Stimulated activated CD8-positive, alpha-beta memory T cell treated with anti-CD3 and anti-CD28 coated beads, Interleukin-7, amount 100 ng/mL, for 24 hours (primary cell): ENCODE measurements around the gene FBXO11.
"Not testable (repeated sequence)": the region's sequence is repeated elsewhere in the genome, so short reads cannot be mapped to it uniquely, and the experiment has no call there.

Experiments used
- DNase-seq: peaks from one replicate; pipeline ENCODE4 v3.0.0-alpha.2; 2020; ENCODE audit warnings: low read depth

The FBXO11 gene

DNA sequence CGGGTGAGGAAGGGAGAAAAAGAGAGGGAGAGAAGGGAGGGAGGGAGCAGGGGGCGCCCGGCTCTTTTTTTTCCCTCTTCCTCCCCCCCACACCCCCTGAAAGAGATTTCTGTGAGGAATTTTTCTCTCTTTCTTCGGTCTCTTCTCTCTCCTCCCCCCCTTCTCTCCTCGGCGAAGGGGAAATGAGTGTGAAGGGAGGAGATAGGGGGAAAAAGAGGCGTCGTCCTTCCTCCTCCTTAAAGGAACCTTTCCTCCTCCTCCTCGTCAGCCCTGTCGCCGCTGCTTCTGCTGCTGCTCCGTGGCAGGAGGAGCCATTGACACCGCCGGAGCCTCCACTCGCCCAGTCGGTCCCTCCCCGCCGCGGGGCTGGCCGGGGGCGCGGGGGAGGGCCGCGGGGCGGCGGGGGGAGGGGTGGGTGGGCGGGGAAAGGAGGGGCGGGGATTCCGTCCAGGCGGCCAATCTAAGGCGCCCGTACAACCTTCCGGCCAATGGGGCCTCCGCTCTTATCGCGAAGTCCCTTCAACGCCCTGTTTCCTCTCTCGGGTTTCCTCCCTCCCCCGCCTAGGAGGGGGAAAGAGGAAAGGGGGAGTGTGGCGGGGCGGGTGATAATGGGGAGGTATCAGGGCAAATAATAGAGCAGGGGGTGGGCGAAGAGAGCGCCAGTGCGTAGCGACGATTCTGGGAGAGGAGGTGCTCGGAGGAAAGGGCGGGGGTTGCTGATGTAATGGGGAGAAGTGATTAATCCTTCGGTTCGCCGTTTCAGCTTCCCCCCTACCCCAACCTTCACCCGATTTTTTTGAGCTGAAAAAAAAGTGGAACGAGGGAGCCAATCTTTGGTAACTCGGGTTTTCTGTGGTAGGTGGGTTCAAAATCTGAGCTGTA, at the start of gene FBXO11:
Gene FBXO11, minus strand, starts transcription at position 342 of the 882 bp plus-strand sequence. CDS start 778 bp downstream, outside the sequence.
- peak; percentile 86 for DNase-seq

DNA sequence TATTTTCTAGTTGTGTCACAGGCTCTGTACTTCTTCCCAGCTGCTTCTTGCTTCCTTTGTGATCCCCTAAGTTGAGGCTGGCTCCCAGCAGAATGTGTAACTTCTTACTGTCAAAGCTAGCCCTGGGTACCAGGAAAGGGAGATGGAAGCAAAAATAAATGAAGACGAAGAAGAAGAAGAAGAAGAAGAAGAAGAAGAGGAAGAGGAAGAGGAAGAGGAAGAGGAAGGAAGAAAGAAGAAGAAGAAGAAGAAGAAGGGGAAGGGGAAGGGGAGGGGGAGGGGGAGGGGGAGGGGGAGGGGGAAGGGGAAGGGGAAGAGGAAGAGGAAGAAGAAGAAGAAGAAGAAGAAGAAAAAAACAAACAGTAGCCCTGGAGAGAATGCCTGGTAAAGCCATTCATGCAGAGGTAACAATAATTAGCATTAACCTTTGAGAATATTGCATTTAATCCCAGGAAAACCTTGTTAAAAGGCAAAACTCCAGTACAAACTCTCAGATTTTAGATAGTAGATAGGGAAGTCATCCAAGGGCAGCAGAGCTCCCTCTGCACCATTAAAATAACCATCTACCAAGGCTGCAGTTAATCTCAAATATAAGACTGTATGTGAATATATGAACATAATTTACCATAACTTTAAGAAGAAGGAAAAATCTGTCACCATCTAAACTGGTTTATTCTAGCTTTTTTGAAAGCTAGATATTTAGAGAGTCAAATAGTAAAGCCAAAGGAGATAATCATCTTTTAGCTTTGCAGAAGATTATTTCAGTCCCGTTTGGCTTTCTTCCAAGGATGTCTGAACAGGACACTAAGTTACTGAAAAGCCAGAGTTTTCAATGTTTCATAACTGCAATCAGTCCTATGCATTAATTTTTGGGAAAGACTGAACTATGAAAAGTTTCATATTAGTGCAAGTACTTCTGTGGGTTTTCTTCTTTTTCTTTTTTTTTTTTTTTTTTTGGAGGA, 44.3 kb upstream of the FBXO11 start:
- no peak for DNase-seq

DNA sequence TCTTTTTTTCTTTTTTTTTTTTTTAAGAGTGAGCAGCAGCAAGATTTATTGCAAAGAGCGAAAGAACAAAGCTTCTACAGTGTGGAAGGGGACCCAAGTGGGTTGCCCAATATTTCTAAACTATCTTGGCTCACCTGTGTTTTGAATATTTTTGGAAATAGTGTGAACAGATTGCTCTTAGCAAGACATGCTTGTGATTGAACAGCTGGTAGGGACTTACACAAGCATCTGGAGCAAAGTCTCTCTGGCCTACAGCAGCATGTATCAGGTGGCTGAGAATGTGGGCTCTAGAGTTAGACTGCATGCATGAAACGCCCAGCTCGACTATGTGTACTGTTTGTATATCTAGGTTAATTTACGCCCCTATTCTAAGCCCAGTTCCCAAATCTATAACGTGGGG, 40.3 kb upstream of the FBXO11 start:
- DNase-seq = no peak

DNA sequence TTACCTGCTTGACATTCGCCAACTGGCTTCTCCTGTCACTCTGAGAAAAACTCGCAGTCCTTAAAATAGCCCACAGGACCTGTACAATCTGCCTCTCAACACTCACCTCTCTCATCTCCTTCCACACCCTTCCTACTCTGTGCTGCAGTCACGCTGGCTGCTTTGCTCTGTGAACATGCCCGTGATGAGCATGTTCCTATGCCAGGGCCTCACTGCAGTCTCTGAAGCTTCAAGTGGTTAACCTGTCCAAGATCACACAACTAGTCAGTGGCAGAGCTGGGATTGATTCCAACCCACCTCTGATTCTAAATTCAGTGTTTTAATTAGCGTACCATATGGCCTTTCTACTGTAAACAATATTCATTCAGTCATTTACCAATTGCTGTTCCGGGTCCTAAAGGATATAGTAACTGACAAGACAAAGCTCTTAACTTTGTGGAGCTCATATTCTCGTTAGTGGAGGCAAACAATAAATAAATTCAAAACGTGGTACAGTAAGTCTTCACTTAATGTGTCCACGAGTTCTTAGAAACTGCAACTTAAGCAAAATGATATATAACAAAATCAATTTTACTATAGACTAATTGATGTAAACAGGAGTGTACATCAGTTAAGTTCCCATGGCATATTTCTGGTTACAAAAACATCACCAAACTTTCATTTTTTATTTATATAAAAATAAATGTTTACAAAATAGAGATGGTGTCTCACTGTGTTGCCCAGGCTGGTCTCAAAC, 38.9 kb upstream of the FBXO11 start:
- DNase-seq = no peak

DNA sequence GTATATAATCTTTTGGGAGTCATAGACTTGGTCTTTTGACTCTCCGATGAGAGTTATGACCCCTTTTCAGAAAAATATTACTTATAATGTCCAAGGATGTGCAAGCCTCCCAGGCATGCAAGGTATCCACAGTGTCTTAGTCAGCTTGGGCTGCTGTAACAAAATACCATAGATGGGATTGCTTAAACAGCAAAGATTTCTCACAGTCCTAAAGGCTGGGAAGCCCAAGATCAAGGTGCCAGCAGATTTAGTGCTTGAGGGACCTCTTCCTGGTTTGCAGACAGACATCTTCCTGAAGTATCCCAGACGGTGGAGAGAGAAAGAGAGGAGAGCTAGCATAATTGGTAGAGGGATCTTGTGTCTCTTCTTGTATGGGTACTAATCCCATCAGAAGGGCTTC, 35.6 kb upstream of the FBXO11 start:
- no peak for DNase-seq

DNA sequence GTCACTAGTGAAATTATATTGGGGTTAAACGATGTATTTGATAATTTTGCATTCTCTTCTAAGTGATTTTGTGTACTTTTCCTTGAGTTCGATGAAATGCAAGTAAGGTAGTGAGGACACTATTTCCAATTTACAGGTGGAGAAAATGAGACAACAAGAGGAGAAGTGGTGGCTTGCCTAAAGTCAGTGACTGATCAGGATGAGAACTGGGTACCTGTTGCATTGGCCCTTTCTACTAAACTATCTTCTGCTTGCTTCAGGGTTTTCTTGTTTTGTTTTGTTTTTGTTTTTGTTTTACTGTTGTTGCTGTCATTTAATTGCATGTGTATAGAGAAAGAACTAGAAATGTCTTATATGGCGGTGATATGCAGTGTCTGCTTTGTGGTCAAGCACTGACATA, 31.4 kb upstream of the FBXO11 start:
- DNase-seq = no peak

DNA sequence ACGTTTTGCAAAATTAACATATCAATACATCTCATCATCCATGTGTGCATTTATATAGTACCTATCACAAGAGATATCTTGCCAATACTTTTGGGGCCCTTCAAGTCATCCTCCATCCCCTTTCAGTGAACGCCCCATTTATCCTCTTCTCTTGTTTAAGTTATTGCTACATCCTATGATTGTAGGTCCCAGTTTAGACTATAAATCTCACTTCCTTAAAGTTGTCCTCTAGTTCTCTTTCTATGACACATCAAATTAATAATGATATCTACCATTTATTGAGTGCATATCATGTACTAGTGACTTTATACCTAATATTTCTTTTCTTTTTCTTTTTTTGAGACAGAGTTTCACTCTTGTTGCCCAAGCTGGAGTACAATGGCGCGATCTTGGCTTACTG, 28.8 kb upstream of the FBXO11 start:
- DNase-seq = no peak

DNA sequence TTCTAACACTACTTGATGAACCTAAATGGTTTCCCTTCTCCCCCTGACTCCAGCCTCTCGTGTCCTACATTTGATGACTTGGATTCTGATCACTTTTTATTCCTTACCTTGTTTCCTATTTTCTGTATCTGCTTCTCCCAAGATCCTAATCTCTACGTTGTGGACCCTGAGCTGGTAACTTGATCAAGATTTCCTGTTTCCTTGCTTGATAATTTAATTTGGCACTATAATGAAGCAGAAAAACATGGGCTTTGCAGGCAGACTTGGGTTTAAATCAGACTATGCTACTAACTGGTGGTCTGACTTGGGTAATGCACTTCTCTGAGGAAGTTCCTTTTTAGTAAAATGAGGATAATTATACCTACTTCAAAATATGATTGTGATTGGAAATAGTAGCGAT, 11.7 kb upstream of the FBXO11 start:
- no peak for DNase-seq

DNA sequence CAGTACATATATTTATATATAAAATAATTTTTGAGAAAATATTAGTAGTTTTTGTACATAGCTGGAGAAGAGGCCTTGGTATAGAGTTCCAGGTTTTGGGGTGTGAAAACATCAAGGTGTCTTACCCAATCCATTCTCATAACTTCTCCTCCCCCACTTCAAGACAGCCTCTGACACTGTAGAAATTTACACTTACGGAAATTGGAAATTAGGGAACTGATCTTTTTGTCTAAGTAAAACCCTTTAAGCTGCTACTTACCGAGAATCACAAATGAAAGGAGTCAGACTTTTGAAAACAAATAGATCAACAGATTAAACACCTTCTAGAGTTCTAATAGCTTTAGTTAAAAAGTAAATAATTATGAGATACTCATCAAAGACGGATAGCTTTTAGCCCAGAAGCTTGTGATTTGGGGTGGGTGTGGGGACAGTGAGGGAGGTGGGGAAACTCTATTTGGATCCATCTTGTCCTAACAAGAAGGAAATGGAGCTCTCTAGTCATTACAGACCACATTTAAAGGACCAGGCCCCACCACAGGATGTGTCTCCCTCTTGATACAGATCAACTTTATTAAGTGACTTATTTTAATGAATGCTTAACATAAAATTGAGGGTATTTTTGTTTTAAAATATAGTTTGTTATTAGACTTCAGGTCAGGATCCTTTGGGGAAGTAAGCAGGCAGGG, 11.1 kb upstream of the FBXO11 start:
- no peak for DNase-seq

DNA sequence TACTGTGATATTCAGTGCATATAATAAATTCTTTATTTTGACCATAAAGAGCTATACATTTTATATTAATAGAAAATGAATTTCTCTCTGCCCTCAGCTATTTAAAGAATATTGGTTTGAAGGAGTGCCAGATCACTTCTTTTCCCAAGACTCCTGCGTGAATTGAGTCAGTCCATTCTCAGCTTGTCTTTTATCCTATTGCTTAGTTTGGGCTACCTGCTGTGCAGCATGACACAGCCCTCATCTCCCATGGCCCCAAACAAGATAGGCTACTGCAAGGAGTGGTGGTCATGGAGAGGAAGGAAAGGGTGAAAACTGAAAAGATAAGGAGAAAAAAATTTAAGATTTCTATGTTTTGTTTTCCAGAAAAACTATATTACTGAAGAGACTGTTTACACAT, 10.1 kb upstream of the FBXO11 start:
- no peak for DNase-seq

DNA sequence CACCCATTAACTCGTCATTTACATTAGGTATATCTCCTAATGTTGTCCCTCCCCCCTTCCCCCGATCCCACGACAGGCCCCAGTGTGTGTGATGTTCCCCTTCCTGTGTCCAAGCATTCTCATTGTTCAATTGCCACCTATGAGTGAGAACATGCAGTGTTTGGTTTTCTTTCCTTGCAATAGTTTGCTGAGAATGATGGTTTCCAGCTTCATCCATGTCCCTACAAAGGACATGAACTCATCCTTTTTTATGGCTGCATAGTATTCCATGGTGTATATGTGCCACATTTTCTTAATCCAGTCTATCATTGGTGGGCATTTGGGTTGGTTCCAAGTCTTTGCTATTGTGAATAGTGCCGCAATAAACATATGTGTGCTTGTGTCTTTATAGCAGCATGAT, 4.4 kb upstream of the FBXO11 start:
- not testable (repeated sequence) for DNase-seq

DNA sequence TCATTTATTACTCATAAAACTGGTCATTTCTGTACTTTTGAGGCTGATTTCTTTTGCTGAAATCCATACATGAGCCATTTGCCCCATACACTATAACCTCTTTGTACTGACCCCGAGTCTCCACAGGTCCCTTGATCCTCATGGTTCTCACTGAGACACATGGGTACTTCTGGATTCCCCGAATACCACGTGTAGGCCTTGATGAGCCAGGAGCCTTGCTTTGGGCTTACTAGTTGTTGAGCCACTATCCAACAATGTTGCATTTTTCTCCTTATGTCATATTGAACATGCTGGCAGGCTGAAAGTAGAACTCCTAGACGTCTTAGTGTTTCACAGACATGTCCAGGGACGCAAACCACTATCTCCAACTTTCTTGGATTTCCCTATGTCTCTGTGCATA, 2.4 kb upstream of the FBXO11 start:
- no peak for DNase-seq

DNA sequence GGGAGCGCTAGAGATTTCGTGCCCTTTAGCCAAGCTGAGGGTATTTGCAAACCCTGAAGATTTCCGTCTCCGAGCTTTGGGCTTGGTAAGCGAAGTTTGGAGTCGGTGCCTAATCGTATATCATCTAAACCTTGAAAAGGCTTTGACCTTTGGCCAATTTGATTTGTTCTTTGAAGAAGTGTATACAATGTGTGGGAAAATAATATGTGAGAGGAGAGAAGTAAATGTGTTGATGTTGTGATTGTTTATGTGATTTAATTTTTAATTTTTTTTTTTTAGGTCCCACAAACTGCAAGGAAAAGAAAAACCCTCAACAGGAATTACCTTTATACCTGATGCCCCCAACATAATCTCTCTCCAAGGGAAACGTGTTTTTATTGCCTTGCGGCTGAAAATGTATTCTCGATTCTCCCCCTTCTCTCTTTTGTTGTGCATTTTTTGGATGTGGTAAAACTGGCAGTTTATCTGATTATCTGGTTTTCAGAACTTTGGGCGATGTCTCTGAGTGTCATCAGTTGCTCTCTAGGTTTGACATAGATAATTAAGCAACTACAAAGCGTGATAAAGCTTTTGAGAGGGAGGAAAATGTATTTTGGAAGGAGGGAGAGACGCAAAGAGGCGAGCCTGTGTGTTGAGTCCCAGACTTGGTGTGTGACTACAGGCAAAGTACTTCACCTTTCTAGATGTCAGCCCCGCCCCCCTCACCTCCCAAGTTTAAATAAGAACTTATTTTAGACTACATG, 912 bp upstream of the FBXO11 start:
- DNase-seq = no peak

DNA sequence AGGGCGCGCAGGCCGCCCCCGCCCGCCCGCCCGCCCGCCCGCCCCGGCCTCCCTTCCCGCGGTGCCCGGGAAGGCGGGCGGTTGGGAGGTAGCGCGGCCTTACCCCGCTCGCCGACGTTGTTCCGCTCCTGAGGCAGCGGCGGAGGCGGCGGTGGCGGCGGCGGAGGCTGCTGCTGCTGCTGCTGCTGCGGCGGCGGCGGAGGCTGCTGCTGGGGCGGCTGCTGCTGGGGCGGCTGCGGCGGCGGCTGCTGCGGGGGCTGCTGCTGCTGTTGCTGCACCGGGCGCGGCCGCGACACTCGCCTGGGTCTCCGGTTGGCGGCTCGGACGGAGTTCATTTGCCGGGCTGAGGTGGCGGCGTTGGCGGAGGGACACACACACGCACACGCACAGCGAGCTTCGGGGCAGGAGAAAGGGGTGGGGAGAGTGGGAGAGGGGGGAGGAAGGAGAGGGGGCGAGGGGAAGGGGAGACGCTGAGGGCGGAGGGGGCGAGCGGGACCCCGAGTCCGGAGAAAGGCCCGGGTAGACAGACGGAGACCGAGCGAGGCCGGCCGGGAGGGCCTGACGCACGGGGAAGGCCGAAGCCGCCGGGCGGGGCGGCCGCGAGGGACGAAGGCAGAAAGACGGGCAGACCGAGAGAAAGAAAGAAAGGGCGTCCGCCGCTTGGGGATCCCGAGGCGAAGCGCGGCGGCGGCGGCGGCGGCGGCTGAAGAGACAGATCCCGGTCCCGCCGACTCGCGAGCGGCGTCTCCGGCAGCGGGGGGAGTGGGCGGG, 727 bp downstream of the FBXO11 start:
- peak; percentile 33 for DNase-seq

DNA sequence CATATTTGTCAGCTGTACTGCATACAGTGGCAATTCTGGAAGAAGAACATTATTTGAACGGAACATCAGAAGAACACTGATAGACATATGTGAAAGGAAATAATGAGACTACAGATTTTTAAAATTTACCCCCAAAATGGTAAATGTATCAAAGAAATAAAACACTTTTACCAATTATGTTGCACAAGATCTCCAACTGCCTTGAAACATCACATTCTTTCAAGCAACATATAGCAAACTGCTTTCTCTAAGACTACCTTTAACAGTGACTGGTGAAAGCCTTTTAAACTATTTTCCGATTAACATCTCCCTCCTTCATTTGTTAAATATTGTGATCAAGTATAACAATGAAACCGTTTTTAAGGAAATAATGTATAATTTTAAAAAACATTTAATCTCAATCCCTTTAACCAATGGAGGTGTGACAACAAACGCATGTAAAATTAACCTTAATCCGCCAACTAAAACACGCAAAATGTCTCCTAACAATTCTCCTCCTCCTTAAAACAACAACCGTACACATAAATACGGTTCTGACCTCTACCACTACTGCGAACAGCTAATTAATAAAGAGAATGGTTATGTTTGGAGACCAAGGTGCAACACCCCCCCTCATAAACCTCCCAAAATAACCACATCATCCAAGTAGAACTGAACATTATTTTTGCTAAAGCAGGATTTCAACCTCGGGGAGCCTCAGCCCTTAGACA, 2.4 kb downstream of the FBXO11 start:
- no peak for DNase-seq

DNA sequence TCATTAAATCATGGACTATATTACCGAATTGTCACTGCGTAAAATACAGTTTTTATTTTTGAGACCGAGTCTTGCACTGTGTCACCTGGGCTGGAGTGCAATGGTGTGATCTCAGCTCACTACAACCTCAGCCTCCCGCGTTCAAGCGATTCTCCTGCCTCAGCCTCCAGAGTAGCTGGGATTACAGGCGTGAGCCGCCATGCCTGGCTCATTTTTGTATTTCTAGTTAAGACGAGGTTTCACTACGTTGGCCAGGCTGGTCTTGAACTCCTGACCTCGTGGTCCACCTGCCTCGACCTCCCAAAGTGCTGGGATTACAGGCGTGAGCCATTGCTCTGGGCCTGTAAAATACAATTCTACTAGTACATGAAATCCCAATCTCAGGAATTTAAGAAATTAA, 4.4 kb downstream of the FBXO11 start:
- DNase-seq = not testable (repeated sequence)

DNA sequence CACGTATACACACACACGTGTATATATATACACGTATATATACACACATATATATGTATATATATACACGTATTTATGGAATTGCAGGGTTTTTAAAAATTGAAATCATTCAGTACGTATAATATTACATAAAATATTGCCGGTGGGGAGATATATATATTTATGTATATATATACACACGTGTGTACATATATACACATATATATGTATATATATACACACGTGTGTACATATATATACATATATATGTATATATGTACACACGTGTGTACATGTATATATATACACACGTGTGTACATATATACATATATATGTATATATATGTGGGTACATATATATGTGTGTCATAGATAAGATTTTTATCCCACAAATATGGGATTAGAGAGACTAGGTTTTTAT, 5.4 kb downstream of the FBXO11 start:
- DNase-seq = no peak

DNA sequence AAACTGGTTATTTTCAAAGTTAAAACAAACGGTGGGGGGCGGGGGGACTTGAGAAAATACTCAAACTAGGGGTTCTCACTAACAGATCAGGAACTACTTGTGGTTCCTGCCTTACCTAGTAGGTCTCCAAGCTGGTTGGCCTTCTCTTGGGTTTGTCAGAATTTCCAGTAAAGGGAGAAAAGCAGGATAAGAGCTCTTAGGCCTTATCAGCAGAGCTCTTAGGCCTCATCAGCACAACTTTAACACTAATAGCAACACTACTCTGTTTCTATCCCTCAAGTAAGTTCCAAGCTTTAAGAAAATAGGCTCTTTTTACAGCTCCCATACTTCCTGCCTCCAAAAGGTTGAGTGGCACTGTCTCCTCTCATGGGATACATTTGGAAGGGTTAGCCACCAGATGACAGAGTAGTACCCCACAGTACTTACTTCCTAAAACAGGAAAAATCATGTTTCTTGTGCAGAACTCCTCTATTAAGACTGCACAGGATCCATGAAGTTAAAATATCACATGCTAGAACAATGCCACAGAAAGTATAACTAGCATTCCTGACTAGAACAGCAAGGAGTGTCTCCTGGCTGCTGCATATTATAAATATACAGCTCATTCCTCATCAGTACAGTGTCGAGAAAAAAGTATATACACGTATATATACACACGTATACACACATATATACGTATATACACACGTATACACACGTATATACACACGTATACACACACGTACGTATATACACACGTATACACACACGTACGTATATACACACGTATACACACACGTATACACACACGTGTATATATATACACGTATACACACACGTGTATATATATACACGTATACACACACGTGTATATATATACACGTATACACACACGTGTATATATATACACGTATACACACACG, 6.1 kb downstream of the FBXO11 start:
- DNase-seq = no peak
